Stimulated activated CD4-positive, alpha-beta T cell treated with anti-CD3 and anti-CD28 coated beads, Interleukin-12 subunit alpha, Interleukin-12 subunit beta, amount 100 ng/mL, for 48 hours (primary cell): Measurements from ENCODE around the gene ROBO2.

ENCODE experiments used
- DNase-seq, 3 donors: peaks; one replicate each; pipeline ENCODE4 v3.0.0-alpha.2; 2020; ENCODE audit warnings: low read depth in 2 of 3, low spot score in 1 of 3

Gene ROBO2

GRCh38 chr3:77096966-77097890, 57.3 kb downstream of the ROBO2 start:
- DNase-seq, result no peak

- no peak for DNase-seq
Observed at GRCh38 chr3:77102951-77103769, 63.3 kb downstream of the ROBO2 start.

GRCh38 chr3:77122652-77123051, 82.8 kb downstream of the ROBO2 start:
- DNase-seq, result no peak

GRCh38 chr3:77125966-77126365, 86.1 kb downstream of the ROBO2 start:
- no peak for DNase-seq

GRCh38 chr3:77134769-77135168, 94.9 kb downstream of the ROBO2 start:
- no peak for DNase-seq

GRCh38 chr3:77137559-77137958, 97.7 kb downstream of the ROBO2 start:
- no peak for DNase-seq

GRCh38 chr3:77139624-77140023, 99.7 kb downstream of the ROBO2 start:
- no peak for DNase-seq

- DNase-seq, result no peak
Observed at GRCh38 chr3:77141423-77141822, 101.5 kb downstream of the ROBO2 start.

- no peak for DNase-seq
Observed at GRCh38 chr3:77142578-77142977, 102.7 kb downstream of the ROBO2 start.

- no peak for DNase-seq
Observed at GRCh38 chr3:77146004-77146403, 106.1 kb downstream of the ROBO2 start.

- DNase-seq, result no peak
Observed at GRCh38 chr3:77147836-77148578, 108.1 kb downstream of the ROBO2 start.

- DNase-seq, result no peak
Observed at GRCh38 chr3:77149382-77149781, 109.5 kb downstream of the ROBO2 start.

GRCh38 chr3:77150028-77150427, 110.1 kb downstream of the ROBO2 start:
- no peak for DNase-seq

- no peak for DNase-seq
Observed at GRCh38 chr3:77150759-77151158, 110.9 kb downstream of the ROBO2 start.

- no peak for DNase-seq
Observed at GRCh38 chr3:77158730-77159581, 119.1 kb downstream of the ROBO2 start.

- DNase-seq, result no peak
Observed at GRCh38 chr3:77160931-77161497, 121.1 kb downstream of the ROBO2 start.

GRCh38 chr3:77169823-77170222, 129.9 kb downstream of the ROBO2 start:
- no peak for DNase-seq

GRCh38 chr3:77171026-77171425, 131.1 kb downstream of the ROBO2 start:
- DNase-seq, result no peak

- no peak for DNase-seq
Observed at GRCh38 chr3:77179762-77180161, 139.9 kb downstream of the ROBO2 start.

GRCh38 chr3:77182341-77182740, 142.4 kb downstream of the ROBO2 start:
- DNase-seq, result no peak
